Loucy (cell line): ENCODE measurements around the gene NSUN3.

Source experiments
- H2AFZ ChIP-seq: fragments of 200-600 bp; sonication (generic); 2 replicates; pipeline ENCODE4 v1.6.0; 2016; ENCODE audit warnings: antibody characterized with exemption, mild to moderate bottlenecking, low read length, moderate library complexity
- H3F3A ChIP-seq: fragments of 200-600 bp; 2 replicates; pipeline ENCODE4 v1.6.0; 2016; ENCODE audit warnings: antibody characterized with exemption, low read depth, mild to moderate bottlenecking
- H3K27me3 ChIP-seq: fragments of 200-600 bp; sonication (generic); 2 replicates; pipeline ENCODE4 v1.6.1; 2014; ENCODE audit warnings: low read length, mild to moderate bottlenecking; ENCODE audit not compliant: insufficient read depth, poor library complexity, severe bottlenecking
- H3K36me3 ChIP-seq: fragments of 200-600 bp; sonication (generic); 2 replicates; pipeline ENCODE4 v1.6.1; 2016; ENCODE audit warnings: low read length; ENCODE audit not compliant: insufficient read depth
- H3K4me1 ChIP-seq: fragments of 200-600 bp; sonication (generic); 2 replicates; pipeline ENCODE4 v1.5.1; 2014; ENCODE audit warnings: low read length, mild to moderate bottlenecking; ENCODE audit not compliant: insufficient read depth, poor library complexity, severe bottlenecking
- H3K4me2 ChIP-seq: fragments of 200-600 bp; sonication (generic); 2 replicates; pipeline ENCODE4 v1.6.0; 2014; ENCODE audit warnings: antibody characterized with exemption, low read length, low read depth, mild to moderate bottlenecking; ENCODE audit not compliant: poor library complexity, severe bottlenecking
- H3K4me3 ChIP-seq: fragments of 200-600 bp; sonication (generic); 2 replicates; pipeline ENCODE4 v1.5.1; 2014; ENCODE audit warnings: low read length, mild to moderate bottlenecking, mixed read lengths; ENCODE audit not compliant: poor library complexity, severe bottlenecking
- H3K79me2 ChIP-seq: fragments of 200-600 bp; sonication (generic); 2 replicates; pipeline ENCODE4 v1.6.1; 2014; ENCODE audit warnings: low read length; ENCODE audit not compliant: insufficient read depth
- H3K9ac ChIP-seq: fragments of 200-600 bp; sonication (generic); 2 replicates; pipeline ENCODE4 v1.6.0; 2014; ENCODE audit warnings: mild to moderate bottlenecking, low read depth, low read length, moderate library complexity; ENCODE audit not compliant: poor library complexity, severe bottlenecking
- H3K9me2 ChIP-seq: fragments of 200-600 bp; sonication (generic); replicated peaks from 2 replicates; pipeline ENCODE4 v1.6.1; 2016; ENCODE audit warnings: low read depth, low read length, mixed read lengths
- H3K9me3 ChIP-seq: fragments of 200-600 bp; sonication (generic); 2 replicates; pipeline ENCODE4 v1.6.1; 2014; ENCODE audit warnings: mild to moderate bottlenecking, antibody characterized with exemption, low read length, low read depth; ENCODE audit not compliant: insufficient read depth
- H4K20me1 ChIP-seq: fragments of 200-600 bp; sonication (generic); 2 replicates; pipeline ENCODE4 v1.6.0; 2014; ENCODE audit warnings: antibody characterized with exemption, low read length, mild to moderate bottlenecking; ENCODE audit not compliant: insufficient read depth, poor library complexity, severe bottlenecking
- EZH2phosphoT487 ChIP-seq: fragments of 200-600 bp; IDR thresholded peaks from 2 replicates; pipeline ENCODE4 v1.6.1; 2018; ENCODE audit warnings: antibody characterized with exemption, mild to moderate bottlenecking, moderate library complexity, borderline replicate concordance
- TF ChIP-seq, protein P1 (sequence below): fragments of 200-600 bp; sonication (generic); conservative IDR thresholded peaks from 2 replicates; pipeline ENCODE4 v1.5.1; 2014; ENCODE audit warnings: mild to moderate bottlenecking, antibody characterized with exemption, low read length

The NSUN3 gene

GRCh38 chr3:94095111-94095510 lies 32.2 kb downstream of the NSUN3 start:
- H3K4me2 ChIP-seq, result no peak overlapping the region
- H3K36me3 ChIP-seq, result peaks cover 35% of the 10 kb centered on the region; the same call in 1 of the 2 replicates
- H3K79me2 ChIP-seq, result no peaks in the 10 kb centered on the region
- no peaks in the 10 kb centered on the region for H3K27me3 ChIP-seq
- TF ChIP-seq EZH2phosphoT487, result no peak
- TF ChIP-seq, protein P1, sequence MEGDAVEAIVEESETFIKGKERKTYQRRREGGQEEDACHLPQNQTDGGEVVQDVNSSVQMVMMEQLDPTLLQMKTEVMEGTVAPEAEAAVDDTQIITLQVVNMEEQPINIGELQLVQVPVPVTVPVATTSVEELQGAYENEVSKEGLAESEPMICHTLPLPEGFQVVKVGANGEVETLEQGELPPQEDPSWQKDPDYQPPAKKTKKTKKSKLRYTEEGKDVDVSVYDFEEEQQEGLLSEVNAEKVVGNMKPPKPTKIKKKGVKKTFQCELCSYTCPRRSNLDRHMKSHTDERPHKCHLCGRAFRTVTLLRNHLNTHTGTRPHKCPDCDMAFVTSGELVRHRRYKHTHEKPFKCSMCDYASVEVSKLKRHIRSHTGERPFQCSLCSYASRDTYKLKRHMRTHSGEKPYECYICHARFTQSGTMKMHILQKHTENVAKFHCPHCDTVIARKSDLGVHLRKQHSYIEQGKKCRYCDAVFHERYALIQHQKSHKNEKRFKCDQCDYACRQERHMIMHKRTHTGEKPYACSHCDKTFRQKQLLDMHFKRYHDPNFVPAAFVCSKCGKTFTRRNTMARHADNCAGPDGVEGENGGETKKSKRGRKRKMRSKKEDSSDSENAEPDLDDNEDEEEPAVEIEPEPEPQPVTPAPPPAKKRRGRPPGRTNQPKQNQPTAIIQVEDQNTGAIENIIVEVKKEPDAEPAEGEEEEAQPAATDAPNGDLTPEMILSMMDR, result no peak
- H3F3A ChIP-seq, result no peaks in the 10 kb centered on the region
- H3K9me3 ChIP-seq, result no peaks in the 10 kb centered on the region
- no peak overlapping the region for H3K9ac ChIP-seq
- H4K20me1 ChIP-seq, result no peaks in the 10 kb centered on the region
- H3K4me3 ChIP-seq, result no peak overlapping the region
- H3K4me1 ChIP-seq, result peaks cover 3% of the 10 kb centered on the region
- no peaks in the 10 kb centered on the region for H3K9me2 ChIP-seq
- no peak overlapping the region for H2AFZ ChIP-seq

GRCh38 chr3:94098452-94098851 lies 35.6 kb downstream of the NSUN3 start:
- TF ChIP-seq EZH2phosphoT487, result no peak
- TF ChIP-seq, protein P1, result peak; percentile 38; the same call in 1 of the 2 replicates
- Histone ChIP-seq H3K79me2 (no peaks in the 10 kb centered on the region), H3K9me3 (no peaks in the 10 kb centered on the region), H4K20me1 (no peaks in the 10 kb centered on the region), H3K4me1 (peaks cover 3% of the 10 kb centered on the region), H3K9me2 (no peaks in the 10 kb centered on the region), H2AFZ (no peak overlapping the region), H3K27me3 (no peaks in the 10 kb centered on the region), H3K9ac (no peak overlapping the region), H3K4me2 (no peak overlapping the region), H3F3A (no peaks in the 10 kb centered on the region), H3K36me3 (peaks cover 38% of the 10 kb centered on the region; the same call in 1 of the 2 replicates), H3K4me3 (no peak overlapping the region)

DNA sequence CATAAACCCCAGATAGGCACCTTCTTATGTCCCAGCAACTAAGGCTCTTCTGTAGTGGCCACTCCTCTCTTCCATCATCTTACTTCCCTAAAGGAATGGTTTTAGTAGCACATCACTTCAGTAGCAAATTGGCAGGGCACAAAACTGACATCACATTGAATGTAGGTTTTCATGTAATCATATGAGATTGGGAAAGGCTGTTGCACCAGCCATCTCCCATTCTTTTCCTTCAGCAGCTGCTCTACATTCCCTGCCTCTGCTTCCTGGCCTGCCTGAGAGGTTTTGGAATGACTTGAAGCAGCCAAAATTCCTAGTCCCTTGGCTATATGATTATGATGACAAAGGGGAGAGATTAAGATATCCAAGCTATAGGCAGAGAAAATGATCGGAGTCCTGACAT lies 36.5 kb downstream of the NSUN3 start:
- no peak overlapping the region for H2AFZ ChIP-seq
- H3K4me1 ChIP-seq, result peaks cover 3% of the 10 kb centered on the region
- TF ChIP-seq, protein P1, result no peak
- no peak for TF ChIP-seq EZH2phosphoT487
- H3K4me2 ChIP-seq, result no peak overlapping the region
- no peaks in the 10 kb centered on the region for H3K9me3 ChIP-seq
- no peaks in the 10 kb centered on the region for H3F3A ChIP-seq
- no peak overlapping the region for H3K4me3 ChIP-seq
- H3K27me3 ChIP-seq, result no peaks in the 10 kb centered on the region
- H3K9me2 ChIP-seq, result no peaks in the 10 kb centered on the region
- no peaks in the 10 kb centered on the region for H3K79me2 ChIP-seq
- no peak overlapping the region for H3K9ac ChIP-seq
- H3K36me3 ChIP-seq, result peaks cover 44% of the 10 kb centered on the region; the same call in 1 of the 2 replicates
- no peaks in the 10 kb centered on the region for H4K20me1 ChIP-seq
